ENCODE data around the gene UBXN6.

Gene UBXN6

GRCh38 chr19:4502282-4503131, 44.9 kb upstream of the UBXN6 start:
- DNase-seq (ENCODE audit: insufficient read length, low spot score) (no peak), FAIRE-seq (no peak)

DNA sequence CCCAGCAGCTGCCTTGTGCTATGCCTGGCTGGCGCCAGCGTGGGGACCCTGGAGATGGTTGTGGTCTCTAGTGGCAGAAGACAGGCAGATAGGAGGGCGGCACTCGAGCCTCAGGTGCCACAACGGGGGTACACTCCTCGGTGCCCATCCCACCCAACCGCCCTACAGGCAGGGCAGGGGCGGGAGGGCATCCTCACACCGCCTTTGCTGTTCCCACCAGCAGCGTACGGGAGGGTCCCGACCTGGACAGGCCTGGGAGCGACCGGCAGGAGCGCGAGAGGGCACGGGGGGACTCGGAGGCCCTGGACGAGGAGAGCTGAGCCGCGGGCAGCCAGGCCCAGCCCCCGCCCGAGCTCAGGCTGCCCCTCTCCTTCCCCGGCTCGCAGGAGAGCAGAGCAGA, 44.1 kb upstream of the UBXN6 start:
- TF ChIP-seq TAF1 (IDR thresholded peaks at IDR 0.05; ENCODE audit: low read depth, low read length) (no peak), POLR2AphosphoS5 (IDR thresholded peaks at IDR 0.05; ENCODE audit: low read depth, low read length) (no peak), SPI1 (IDR thresholded peaks at IDR 0.05; ENCODE audit: low read depth, low read length) (no peak), PAX5 (IDR thresholded peaks at IDR 0.05; ENCODE audit: insufficient read depth, low read length, severe bottlenecking) (no peak), POU2F2 (IDR thresholded peaks at IDR 0.05; ENCODE audit: low read depth, low read length) (no peak), POLR2A (IDR thresholded peaks at IDR 0.05; ENCODE audit: low read depth, low read length) (no peak)
- FAIRE-seq: no peak

More at GRCh38 chr19:4502282-4503131, 44.9 kb upstream of the UBXN6 start:
- TF ChIP-seq PAX5 (IDR thresholded peaks at IDR 0.05; ENCODE audit: insufficient read depth, low read length, severe bottlenecking) (no peak), TAF1 (IDR thresholded peaks at IDR 0.05; ENCODE audit: low read depth, low read length) (no peak), POLR2A (IDR thresholded peaks at IDR 0.05; ENCODE audit: low read depth, low read length) (no peak), POLR2AphosphoS5 (IDR thresholded peaks at IDR 0.05; ENCODE audit: low read depth, low read length) (no peak)

DNA sequence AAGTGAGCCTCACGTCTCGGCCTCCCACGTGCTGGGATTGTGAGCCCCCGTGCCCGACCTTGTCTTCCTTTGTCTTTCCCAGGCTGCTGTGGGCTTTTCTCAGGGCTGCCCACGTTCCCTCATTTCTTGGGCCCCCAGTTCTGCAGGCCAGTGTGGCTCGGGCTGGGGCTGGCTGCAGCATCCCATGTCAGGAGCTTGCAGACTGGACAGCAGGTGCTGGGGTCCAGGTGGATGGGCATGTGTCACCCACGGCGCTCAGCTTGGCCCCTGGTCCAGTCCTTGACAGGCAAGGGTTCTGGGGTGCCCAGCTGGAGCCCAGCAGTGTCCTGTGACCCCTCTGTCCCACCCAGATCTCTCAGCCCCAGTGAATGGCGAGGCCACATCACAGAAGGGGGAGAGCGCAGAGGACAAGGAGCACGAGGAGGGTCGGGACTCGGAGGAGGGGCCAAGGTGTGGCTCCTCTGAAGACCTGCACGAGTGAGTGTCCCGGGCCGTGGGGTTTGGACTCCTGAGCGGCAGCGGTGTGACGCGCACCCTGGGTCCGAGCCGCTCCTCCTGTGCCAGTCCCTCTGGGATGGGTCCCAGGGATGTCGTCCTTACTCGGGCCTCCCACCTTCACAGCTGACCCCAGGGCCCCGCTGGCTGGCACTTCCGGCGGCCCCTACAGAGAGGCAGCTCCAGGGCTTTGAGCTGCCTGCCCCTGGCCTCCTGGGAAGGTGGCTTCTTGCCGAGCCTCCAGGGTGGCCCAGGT, 43.4 kb upstream of the UBXN6 start:
- FAIRE-seq: no peak
- no peak for TF ChIP-seq SPI1 (IDR thresholded peaks at IDR 0.05; ENCODE audit: low read depth, low read length)
- TF ChIP-seq POU2F2 (IDR thresholded peaks at IDR 0.05; ENCODE audit: low read depth, low read length): no peak
- no peak for TF ChIP-seq PAX5 (IDR thresholded peaks at IDR 0.05; ENCODE audit: insufficient read depth, low read length, severe bottlenecking)
- TF ChIP-seq POLR2A (IDR thresholded peaks at IDR 0.05; ENCODE audit: low read depth, low read length): no peak
- TF ChIP-seq POLR2AphosphoS5 (IDR thresholded peaks at IDR 0.05; ENCODE audit: low read depth, low read length): no peak
- TF ChIP-seq TAF1 (IDR thresholded peaks at IDR 0.05; ENCODE audit: low read depth, low read length): no peak
- no peak for DNase-seq (ENCODE audit: insufficient read length, low spot score)

More for the DNA sequence above, 44.1 kb upstream of the UBXN6 start:
- DNase-seq (ENCODE audit: insufficient read length, low spot score): no peak

DNA sequence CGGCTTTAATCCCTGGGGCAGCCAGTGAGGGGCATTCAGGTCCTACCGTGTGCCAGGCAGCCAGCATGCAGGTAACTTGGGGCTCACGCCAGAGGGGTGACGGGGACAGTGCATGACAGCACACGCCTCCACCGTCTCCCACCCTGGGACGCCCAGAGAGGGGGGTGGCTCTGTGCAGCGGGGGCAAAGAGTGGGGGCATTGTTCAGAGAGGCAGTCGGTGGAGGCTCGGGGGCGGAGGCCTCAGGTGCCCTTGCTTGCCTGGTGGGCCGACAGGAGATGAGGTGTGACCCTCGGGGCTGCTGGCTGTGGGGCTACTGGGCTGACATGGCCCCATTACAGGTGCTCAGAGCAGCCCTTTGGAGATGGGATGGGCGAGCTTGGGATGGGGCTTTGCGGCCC, 42.3 kb upstream of the UBXN6 start:
- DNase-seq (ENCODE audit: insufficient read length, low spot score) (no peak), FAIRE-seq (no peak)
- TF ChIP-seq SPI1 (IDR thresholded peaks at IDR 0.05; ENCODE audit: low read depth, low read length) (no peak), TAF1 (IDR thresholded peaks at IDR 0.05; ENCODE audit: low read depth, low read length) (no peak), POLR2AphosphoS5 (IDR thresholded peaks at IDR 0.05; ENCODE audit: low read depth, low read length) (no peak), PAX5 (IDR thresholded peaks at IDR 0.05; ENCODE audit: insufficient read depth, low read length, severe bottlenecking) (no peak), POU2F2 (IDR thresholded peaks at IDR 0.05; ENCODE audit: low read depth, low read length) (no peak), POLR2A (IDR thresholded peaks at IDR 0.05; ENCODE audit: low read depth, low read length) (no peak)

- TF ChIP-seq TAF1 (IDR thresholded peaks at IDR 0.05; ENCODE audit: low read depth, low read length) (no peak), POU2F2 (IDR thresholded peaks at IDR 0.05; ENCODE audit: low read depth, low read length) (no peak), SPI1 (IDR thresholded peaks at IDR 0.05; ENCODE audit: low read depth, low read length) (no peak), POLR2A (IDR thresholded peaks at IDR 0.05; ENCODE audit: low read depth, low read length) (no peak), PAX5 (IDR thresholded peaks at IDR 0.05; ENCODE audit: insufficient read depth, low read length, severe bottlenecking) (no peak), POLR2AphosphoS5 (IDR thresholded peaks at IDR 0.05; ENCODE audit: low read depth, low read length) (no peak)
- DNase-seq (ENCODE audit: insufficient read length, low spot score) (no peak), FAIRE-seq (no peak)
These were observed 41.7 kb upstream of the UBXN6 start for GRCh38 chr19:4499318-4499717.

- FAIRE-seq (no peak), DNase-seq (ENCODE audit: insufficient read length, low spot score) (no peak)
- TF ChIP-seq POLR2A (IDR thresholded peaks at IDR 0.05; ENCODE audit: low read depth, low read length) (no peak), POLR2AphosphoS5 (IDR thresholded peaks at IDR 0.05; ENCODE audit: low read depth, low read length) (no peak), POU2F2 (IDR thresholded peaks at IDR 0.05; ENCODE audit: low read depth, low read length) (no peak)
These were observed 41.1 kb upstream of the UBXN6 start for GRCh38 chr19:4498694-4499093.

DNA sequence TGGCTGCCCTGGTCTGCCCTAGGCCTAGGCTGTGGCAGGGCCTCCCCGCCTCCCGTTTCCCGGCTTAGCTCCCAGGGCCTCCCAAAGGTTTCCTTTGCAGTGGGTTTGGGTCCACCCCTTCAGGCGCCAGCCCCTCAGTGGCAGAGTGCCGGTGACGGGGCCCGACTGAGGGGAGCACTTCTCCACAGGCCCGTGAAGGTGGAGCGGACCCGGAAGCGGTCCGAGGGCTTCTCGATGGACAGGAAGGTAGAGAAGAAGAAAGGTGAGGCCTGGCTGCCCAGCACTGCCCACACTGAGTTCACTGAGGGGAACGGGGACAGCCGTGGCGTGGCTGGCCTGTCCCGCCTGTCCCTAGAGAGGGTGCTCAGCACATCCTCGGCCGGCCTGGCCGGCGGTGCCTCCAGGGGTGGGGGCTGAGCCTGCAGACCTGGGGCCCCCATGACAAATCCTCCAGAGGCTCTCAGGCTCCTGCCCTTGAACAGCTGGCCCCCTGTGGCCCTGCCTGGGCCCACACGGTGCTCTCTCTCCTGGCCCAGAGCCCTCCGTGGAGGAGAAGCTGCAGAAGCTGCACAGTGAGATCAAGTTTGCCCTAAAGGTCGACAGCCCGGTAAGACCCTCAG, 40.3 kb upstream of the UBXN6 start:
- DNase-seq (ENCODE audit: insufficient read length, low spot score) (no peak), FAIRE-seq (no peak)
- TF ChIP-seq TAF1 (IDR thresholded peaks at IDR 0.05; ENCODE audit: low read depth, low read length) (no peak), SPI1 (IDR thresholded peaks at IDR 0.05; ENCODE audit: low read depth, low read length) (no peak), POU2F2 (IDR thresholded peaks at IDR 0.05; ENCODE audit: low read depth, low read length) (no peak), POLR2A (IDR thresholded peaks at IDR 0.05; ENCODE audit: low read depth, low read length) (no peak), PAX5 (IDR thresholded peaks at IDR 0.05; ENCODE audit: insufficient read depth, low read length, severe bottlenecking) (no peak), POLR2AphosphoS5 (IDR thresholded peaks at IDR 0.05; ENCODE audit: low read depth, low read length) (no peak)

- FAIRE-seq: no peak
- DNase-seq (ENCODE audit: insufficient read length, low spot score): no peak
- TF ChIP-seq PAX5 (IDR thresholded peaks at IDR 0.05; ENCODE audit: insufficient read depth, low read length, severe bottlenecking) (no peak), POLR2A (IDR thresholded peaks at IDR 0.05; ENCODE audit: low read depth, low read length) (no peak), POLR2AphosphoS5 (IDR thresholded peaks at IDR 0.05; ENCODE audit: low read depth, low read length) (no peak), TAF1 (IDR thresholded peaks at IDR 0.05; ENCODE audit: low read depth, low read length) (no peak), SPI1 (IDR thresholded peaks at IDR 0.05; ENCODE audit: low read depth, low read length) (no peak), POU2F2 (IDR thresholded peaks at IDR 0.05; ENCODE audit: low read depth, low read length) (no peak)
These were observed 38.7 kb upstream of the UBXN6 start for GRCh38 chr19:4496304-4496703.

DNA sequence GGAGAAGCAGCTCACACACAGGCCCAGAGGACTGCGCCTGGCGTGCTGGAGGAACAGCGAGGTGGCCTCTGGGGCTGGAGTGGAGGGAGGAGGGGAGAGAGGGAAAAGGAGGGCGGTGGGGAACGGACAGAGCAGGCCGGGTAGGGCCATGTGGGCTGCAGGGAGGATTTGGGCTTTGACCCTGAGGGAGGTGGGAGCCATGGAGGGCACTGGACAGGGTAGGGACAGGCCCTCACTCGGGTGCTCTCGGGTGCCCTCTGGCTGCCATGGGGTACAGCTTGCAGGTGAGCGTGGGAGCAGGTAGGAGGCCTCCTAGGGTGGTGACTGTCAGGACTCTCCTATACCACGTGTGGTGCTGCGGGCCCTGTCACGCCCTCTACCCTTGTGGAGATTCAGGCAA, 37.9 kb upstream of the UBXN6 start:
- FAIRE-seq: no peak
- TF ChIP-seq SPI1 (IDR thresholded peaks at IDR 0.05; ENCODE audit: low read depth, low read length) (no peak), POU2F2 (IDR thresholded peaks at IDR 0.05; ENCODE audit: low read depth, low read length) (no peak)

More for the DNA sequence above, 37.9 kb upstream of the UBXN6 start:
- DNase-seq (ENCODE audit: insufficient read length, low spot score): peak; percentile 63
